Mesothelial cell of epicardium (in vitro differentiated cells): ENCODE data around the gene STK17A. TPM values are rescaled to one million over a fixed set of nuclear protein-coding genes. Genes with fewer than 3 reads are reported as not detected.

Source experiments
- DNase-seq, 2 experiments: peaks; one replicate each; pipeline ENCODE4 v3.0.0; 2021; ENCODE audit warnings: low spot score in 2 of 2; ENCODE audit not compliant: unreplicated experiment in 2 of 2
- H3K27ac Mint-ChIP-seq: 2 replicates; pipeline ENCODE4 v1.8.0; 2021; ENCODE audit warnings: mixed read lengths
- H3K27me3 Mint-ChIP-seq: 2 replicates; pipeline ENCODE4 v1.8.0; 2021; ENCODE audit warnings: low read depth, mixed read lengths
- H3K36me3 Mint-ChIP-seq: 2 replicates; pipeline ENCODE4 v1.8.0; 2021; ENCODE audit warnings: mixed read lengths
- H3K4me1 Mint-ChIP-seq: 2 replicates; pipeline ENCODE4 v1.8.0; 2021; ENCODE audit warnings: mixed read lengths
- H3K4me3 Mint-ChIP-seq: 2 replicates; pipeline ENCODE4 v1.8.0; 2021; ENCODE audit warnings: mild to moderate bottlenecking, moderate library complexity, mixed read lengths
- H3K9me3 Mint-ChIP-seq: 2 replicates; pipeline ENCODE4 v1.8.0; 2021; ENCODE audit warnings: mixed read lengths
- total RNA-seq: library from RNA; stranded (reverse); gene quantifications from 3 replicates; pipeline ENCODE4 v1.2.1, GENCODE V29; 2021
- TF ChIP-seq, protein P1 (sequence below): fragments of 200-600 bp; sonication (generic); IDR thresholded peaks from one replicate; pipeline ENCODE4 v1.5.0; 2021; ENCODE audit warnings: antibody characterized with exemption; ENCODE audit not compliant: unreplicated experiment

The STK17A gene
- total RNA-seq, 1 donor from 2014 or later = 9.3 TPM

DNA sequence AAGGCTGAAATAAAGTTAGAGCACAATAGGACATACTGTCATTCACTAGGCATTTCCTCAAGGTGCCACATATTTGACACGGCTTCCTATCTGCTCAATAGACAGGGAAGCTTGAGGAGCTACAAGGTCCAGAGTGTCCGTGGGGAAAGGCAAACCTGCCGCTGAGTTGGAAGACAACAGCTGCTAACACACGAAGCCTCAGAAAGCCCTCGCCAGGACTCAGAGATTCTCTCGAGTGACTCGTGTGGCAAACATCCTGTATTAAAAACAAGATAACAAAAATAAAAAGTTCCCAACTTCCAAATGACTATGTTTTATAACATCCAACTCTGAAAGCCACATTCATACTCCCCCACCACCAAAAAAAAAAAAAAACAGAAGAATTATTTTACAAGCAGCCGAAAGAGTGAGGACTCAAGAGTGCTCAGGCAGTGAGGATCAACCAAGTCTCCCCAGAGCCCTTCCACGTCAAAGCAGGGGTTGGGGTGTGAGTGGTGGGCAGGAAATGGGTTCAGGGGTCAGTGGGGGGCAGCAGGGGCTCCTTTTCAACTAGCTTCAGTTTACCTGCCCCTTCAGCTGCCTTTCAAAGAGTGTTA, 67.6 kb downstream of the STK17A start:
- TF ChIP-seq, protein P1, sequence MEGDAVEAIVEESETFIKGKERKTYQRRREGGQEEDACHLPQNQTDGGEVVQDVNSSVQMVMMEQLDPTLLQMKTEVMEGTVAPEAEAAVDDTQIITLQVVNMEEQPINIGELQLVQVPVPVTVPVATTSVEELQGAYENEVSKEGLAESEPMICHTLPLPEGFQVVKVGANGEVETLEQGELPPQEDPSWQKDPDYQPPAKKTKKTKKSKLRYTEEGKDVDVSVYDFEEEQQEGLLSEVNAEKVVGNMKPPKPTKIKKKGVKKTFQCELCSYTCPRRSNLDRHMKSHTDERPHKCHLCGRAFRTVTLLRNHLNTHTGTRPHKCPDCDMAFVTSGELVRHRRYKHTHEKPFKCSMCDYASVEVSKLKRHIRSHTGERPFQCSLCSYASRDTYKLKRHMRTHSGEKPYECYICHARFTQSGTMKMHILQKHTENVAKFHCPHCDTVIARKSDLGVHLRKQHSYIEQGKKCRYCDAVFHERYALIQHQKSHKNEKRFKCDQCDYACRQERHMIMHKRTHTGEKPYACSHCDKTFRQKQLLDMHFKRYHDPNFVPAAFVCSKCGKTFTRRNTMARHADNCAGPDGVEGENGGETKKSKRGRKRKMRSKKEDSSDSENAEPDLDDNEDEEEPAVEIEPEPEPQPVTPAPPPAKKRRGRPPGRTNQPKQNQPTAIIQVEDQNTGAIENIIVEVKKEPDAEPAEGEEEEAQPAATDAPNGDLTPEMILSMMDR = no peak
- Mint-ChIP-seq H3K36me3 (peaks cover 19% of the 10 kb centered on the region), H3K4me1 (peaks cover 45% of the 10 kb centered on the region), H3K27ac (peak overlapping the region; percentile 84), H3K4me3 (no peak overlapping the region), H3K27me3 (no peaks in the 10 kb centered on the region), H3K9me3 (no peaks in the 10 kb centered on the region)
- DNase-seq = no peak

DNA sequence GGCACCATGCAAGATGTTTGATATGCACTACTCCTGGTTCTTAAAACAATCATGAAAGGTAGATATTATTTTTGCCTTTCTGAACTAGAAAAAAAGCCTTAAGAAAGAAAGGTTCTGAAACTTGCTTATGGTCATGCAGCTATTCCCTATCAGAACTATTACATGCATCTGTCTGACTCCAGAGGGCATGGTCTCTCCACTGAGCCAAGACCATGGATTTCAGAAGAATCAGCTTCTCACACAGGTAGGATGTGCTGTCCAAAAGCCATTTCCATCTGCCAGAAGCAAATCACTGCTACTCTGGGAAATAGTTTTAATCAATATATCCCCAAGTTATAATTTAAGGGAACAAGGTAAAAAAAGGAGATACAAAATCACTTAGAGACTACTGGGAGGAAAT, 69.5 kb downstream of the STK17A start:
- Mint-ChIP-seq H3K4me3 (no peak overlapping the region), H3K36me3 (peaks cover 17% of the 10 kb centered on the region), H3K4me1 (peaks cover 29% of the 10 kb centered on the region), H3K9me3 (no peaks in the 10 kb centered on the region), H3K27me3 (no peaks in the 10 kb centered on the region), H3K27ac (peak overlapping the region; percentile 50)
- TF ChIP-seq, protein P1 = no peak
- no peak for DNase-seq

DNA sequence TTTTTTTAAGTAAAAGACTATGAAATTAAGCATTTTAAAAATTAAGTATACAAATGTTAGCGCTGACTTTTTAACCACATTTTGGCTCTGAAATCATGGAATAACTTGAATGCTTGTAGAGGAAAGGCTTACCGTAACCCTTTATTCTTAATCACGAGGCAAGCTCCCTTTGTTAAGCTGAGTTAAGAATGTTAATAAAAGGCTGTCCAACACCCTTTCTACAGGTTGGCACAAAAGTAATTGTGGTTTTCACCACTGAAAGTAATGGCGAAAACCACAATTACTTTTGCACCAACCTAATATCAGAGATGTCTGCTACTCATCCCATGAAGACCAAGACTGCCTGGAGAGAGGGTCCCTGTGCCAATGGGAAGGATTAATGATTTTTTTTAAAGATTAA, 70.6 kb downstream of the STK17A start:
- no peak for DNase-seq
- H3K27me3 Mint-ChIP-seq = no peaks in the 10 kb centered on the region
- H3K36me3 Mint-ChIP-seq = peaks cover 21% of the 10 kb centered on the region

DNA sequence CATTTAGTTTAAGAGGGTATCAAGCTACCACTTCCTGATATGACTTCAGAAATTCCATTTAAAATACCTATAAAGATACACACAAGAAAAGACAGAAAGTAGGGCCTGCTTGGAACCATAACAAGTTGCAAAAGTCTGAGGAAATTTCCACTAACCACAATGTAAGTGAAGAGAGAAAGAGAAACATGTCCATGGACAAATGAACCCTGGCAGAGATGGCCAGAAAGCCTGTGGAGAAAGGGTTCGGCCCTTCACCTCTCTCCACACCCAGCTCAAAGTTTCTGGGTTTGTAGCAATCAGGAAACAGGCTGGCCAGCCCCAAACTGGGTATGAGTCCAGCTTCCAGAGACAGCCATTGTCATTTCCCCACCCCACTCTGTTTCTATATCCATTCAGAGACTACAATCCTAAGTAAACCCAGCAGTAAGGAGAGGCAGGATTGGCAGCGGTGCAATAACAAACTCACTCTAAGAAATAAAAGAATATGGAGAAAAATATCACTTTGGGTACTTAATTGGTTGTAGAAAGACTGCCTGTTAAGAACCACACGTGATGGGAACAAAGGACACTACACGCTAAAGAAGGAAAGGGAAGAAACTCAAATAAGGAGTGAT, 71.1 kb downstream of the STK17A start:
- TF ChIP-seq, protein P1 = no peak
- DNase-seq = no peak
- Mint-ChIP-seq H3K27ac (no peak overlapping the region), H3K9me3 (no peaks in the 10 kb centered on the region), H3K4me3 (no peak overlapping the region), H3K36me3 (peaks cover 23% of the 10 kb centered on the region), H3K4me1 (peaks cover 16% of the 10 kb centered on the region), H3K27me3 (no peaks in the 10 kb centered on the region)

More for the DNA sequence above, 70.6 kb downstream of the STK17A start:
- Mint-ChIP-seq H3K4me3 (no peak overlapping the region), H3K9me3 (no peaks in the 10 kb centered on the region), H3K4me1 (peaks cover 18% of the 10 kb centered on the region), H3K27ac (no peak overlapping the region)
- TF ChIP-seq, protein P1 = no peak

DNA sequence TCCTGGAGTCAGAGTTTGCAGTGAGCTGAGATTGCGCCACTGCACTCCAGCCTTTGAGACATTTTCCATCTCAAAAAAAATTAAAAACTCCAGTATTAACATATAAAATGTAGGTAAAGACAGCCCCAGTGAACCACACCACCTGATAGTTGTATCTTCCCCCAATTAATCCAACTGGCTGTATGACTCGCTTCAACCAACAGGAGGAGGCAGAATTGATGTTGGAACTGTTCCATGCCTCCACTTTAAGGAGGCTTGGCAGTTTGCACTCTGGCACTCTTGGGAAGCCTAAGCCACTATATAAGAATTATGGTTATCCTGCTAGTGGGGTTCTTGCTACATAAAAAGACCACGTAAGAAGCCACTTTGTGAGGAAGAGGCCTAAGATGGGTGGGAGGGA, 72.7 kb downstream of the STK17A start:
- H3K27me3 Mint-ChIP-seq = no peaks in the 10 kb centered on the region
- H3K27ac Mint-ChIP-seq = no peak overlapping the region
- peaks cover 7% of the 10 kb centered on the region for H3K4me1 Mint-ChIP-seq
- peaks cover 19% of the 10 kb centered on the region for H3K36me3 Mint-ChIP-seq
- no peak for DNase-seq
- no peak overlapping the region for H3K4me3 Mint-ChIP-seq
- H3K9me3 Mint-ChIP-seq = no peaks in the 10 kb centered on the region
- TF ChIP-seq, protein P1 = no peak
